ENCODE measurements around the gene ITGB3BP. TPM values are rescaled to one million over a fixed set of nuclear protein-coding genes. Genes with fewer than 3 reads are reported as not detected.

The ITGB3BP gene
- total RNA-seq, 1 experiment from 2014 or later = 79.2 TPM

- Histone ChIP-seq H3K79me2 (ENCODE audit: low read depth) (no peaks in the 10 kb centered on the region), H3K4me2 (no peak overlapping the region), H3K9me2 (ENCODE audit: insufficient read depth) (no peaks in the 10 kb centered on the region), H3K27me3 (ENCODE audit: insufficient read depth, low read depth) (no peaks in the 10 kb centered on the region), H2AFZ (no peak overlapping the region), H3K9me3 (ENCODE audit: insufficient read depth, low read depth) (no peaks in the 10 kb centered on the region), H3F3A (ENCODE audit: insufficient read depth, low read depth) (no peaks in the 10 kb centered on the region), H3K4me3 (no peak overlapping the region), H3K36me3 (ENCODE audit: low read depth) (no peaks in the 10 kb centered on the region), H3K4me1 (replicated peaks; ENCODE audit: insufficient read depth) (no peaks in the 10 kb centered on the region), H3K27ac (no peak overlapping the region), H4K20me1 (ENCODE audit: insufficient read depth) (no peaks in the 10 kb centered on the region)
- ChIA-PET POLR2A (ENCODE audit: unreplicated experiment) (interaction anchor here (0.6 kb wide), 1 partner anchor 10 kb away, joined by 11 read pairs; no protein-coding TSS in a partner anchor), CTCF (no interaction called here)
- TF ChIP-seq EZH2 (IDR thresholded peaks at IDR 0.05; ENCODE audit: low read depth) (no peak), CTCF (conservative IDR thresholded peaks at IDR 0.05) (no peak)
- intact Hi-C loops (cut with micrococcal nuclease; ENCODE audit: unreplicated experiment) = loop anchor here (2.0 kb wide), 1 partner anchor 46 kb away; no protein-coding TSS in a partner anchor
- BruUV-seq (replicated peaks) = no TSS peak
- no peak for DNase-seq
Observed at GRCh38 chr1:63414691-63415365, 108.2 kb downstream of the ITGB3BP start.

GRCh38 chr1:63413394-63413793 lies 109.6 kb downstream of the ITGB3BP start:
- POLR2A ChIA-PET (ENCODE audit: unreplicated experiment) = interaction anchor here (0.6 kb wide), 1 partner anchor 150 kb away, joined by 3 read pairs; no protein-coding TSS in a partner anchor
- Histone ChIP-seq H3K4me2 (no peak overlapping the region), H3K36me3 (ENCODE audit: low read depth) (no peaks in the 10 kb centered on the region), H3K27ac (no peak overlapping the region), H3K9me2 (ENCODE audit: insufficient read depth) (no peaks in the 10 kb centered on the region), H3F3A (ENCODE audit: insufficient read depth, low read depth) (no peaks in the 10 kb centered on the region), H3K4me1 (replicated peaks; ENCODE audit: insufficient read depth) (no peaks in the 10 kb centered on the region), H4K20me1 (ENCODE audit: insufficient read depth) (no peaks in the 10 kb centered on the region), H3K9me3 (ENCODE audit: insufficient read depth, low read depth) (no peaks in the 10 kb centered on the region), H3K79me2 (ENCODE audit: low read depth) (no peaks in the 10 kb centered on the region), H3K4me3 (no peak overlapping the region), H3K27me3 (ENCODE audit: insufficient read depth, low read depth) (no peaks in the 10 kb centered on the region), H2AFZ (no peak overlapping the region)
- no TSS peak for BruUV-seq (replicated peaks)
- no peak for DNase-seq
- intact Hi-C loops (cut with micrococcal nuclease; ENCODE audit: unreplicated experiment) = no loop called here
- TF ChIP-seq EZH2 (IDR thresholded peaks at IDR 0.05; ENCODE audit: low read depth) = no peak
- no peak for TF ChIP-seq CTCF (conservative IDR thresholded peaks at IDR 0.05)
- CTCF ChIA-PET = no interaction called here

DNA sequence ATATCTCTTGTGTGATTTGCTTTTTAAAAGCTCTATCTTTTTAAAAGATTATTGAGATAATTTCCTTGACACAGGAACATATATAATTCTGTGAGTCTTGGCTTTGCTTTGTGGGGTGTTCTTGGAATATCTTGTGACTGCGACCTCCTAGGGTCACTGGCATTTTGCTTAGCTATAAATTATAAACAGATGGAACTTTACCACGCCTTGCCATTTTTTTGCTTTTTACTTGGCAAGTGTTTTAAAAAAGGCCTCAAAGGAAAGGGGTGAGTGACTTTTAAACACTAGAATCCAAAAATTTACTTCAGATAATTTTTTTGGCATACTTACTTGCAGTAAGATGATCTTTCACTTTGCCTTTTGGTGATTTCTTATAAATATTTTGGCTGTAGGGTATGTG lies 112.0 kb downstream of the ITGB3BP start:
- H3K36me3 ChIP-seq (ENCODE audit: low read depth) = no peaks in the 10 kb centered on the region
- H3K4me3 ChIP-seq = no peak overlapping the region
- H3K4me2 ChIP-seq = no peak overlapping the region
- CTCF ChIA-PET = no interaction called here
- H3K4me1 ChIP-seq (replicated peaks; ENCODE audit: insufficient read depth) = no peaks in the 10 kb centered on the region
- no TSS peak for BruUV-seq (replicated peaks)
- no peak overlapping the region for H2AFZ ChIP-seq
- no peak overlapping the region for H3K27ac ChIP-seq
- no peaks in the 10 kb centered on the region for H3K9me3 ChIP-seq (ENCODE audit: insufficient read depth, low read depth)
- H3F3A ChIP-seq (ENCODE audit: insufficient read depth, low read depth) = no peaks in the 10 kb centered on the region; the same call in 1 of the 2 replicates
- no peaks in the 10 kb centered on the region for H3K27me3 ChIP-seq (ENCODE audit: insufficient read depth, low read depth)
- no peaks in the 10 kb centered on the region for H3K79me2 ChIP-seq (ENCODE audit: low read depth)
- no peaks in the 10 kb centered on the region for H4K20me1 ChIP-seq (ENCODE audit: insufficient read depth)
- no peak for DNase-seq
- intact Hi-C loops (cut with micrococcal nuclease; ENCODE audit: unreplicated experiment) = no loop called here
- no peaks in the 10 kb centered on the region for H3K9me2 ChIP-seq (ENCODE audit: insufficient read depth)
- TF ChIP-seq EZH2 (IDR thresholded peaks at IDR 0.05; ENCODE audit: low read depth) = no peak
- no peak for TF ChIP-seq CTCF (conservative IDR thresholded peaks at IDR 0.05)
- POLR2A ChIA-PET (ENCODE audit: unreplicated experiment) = no interaction called here

All from PC-9 (cell line).